Caco-2 (cell line): ENCODE measurements around the gene MUC6. TPM values are rescaled to one million over a fixed set of nuclear protein-coding genes. Genes with fewer than 3 reads are reported as not detected.

Experiments used
- BruUV-seq: library from RNA; stranded (reverse); fragments of 400-500 nt; replicated peaks from 2 replicates; lab custom pipeline; 2021; lab: Mats Ljungman, UMichigan
- CTCF ChIA-PET: fragments of 300-600 bp; sonication (Branson Sonifier 250); formaldehyde crosslinking; loops from one replicate; lab custom pipeline; 2022; ENCODE audit warnings: antibody characterized with exemption; lab: Charles Lee
- POLR2A ChIA-PET: fragments of 300-600 bp; sonication (Branson Sonifier 250); formaldehyde crosslinking; loops from one replicate; lab custom pipeline; 2022; ENCODE audit warnings: antibody characterized with exemption; lab: Charles Lee
- DNase-seq, 2 experiments: peaks; one replicate each; pipeline versions ENCODE4 v3.0.0 to v3.0.0-alpha.2; 2020 to 2022
- H3K27me3 ChIP-seq: replicated peaks from 2 replicates; pipeline ENCODE4 v1.6.0; 2011; ENCODE audit warnings: low read length; ENCODE audit not compliant: control insufficient read depth, insufficient read depth
- H3K36me3 ChIP-seq: 2 replicates; pipeline ENCODE4 v1.5.1; 2011; ENCODE audit warnings: low read length; ENCODE audit not compliant: control insufficient read depth, insufficient read depth
- H3K4me1 ChIP-seq: fragments of 250-450 bp; sonication (Bioruptor Pico); 2 replicates; pipeline ENCODE4 v1.5.1; 2020; ENCODE audit warnings: mild to moderate bottlenecking
- H3K4me3 ChIP-seq: 2 replicates; pipeline ENCODE4 v1.5.1; 2011; ENCODE audit warnings: low read depth, mild to moderate bottlenecking, control low read depth, low read length
- H3K9me3 ChIP-seq: fragments of 250-450 bp; sonication (Bioruptor Pico); 2 replicates; pipeline ENCODE4 v1.5.1; 2020; ENCODE audit warnings: mild to moderate bottlenecking, moderate library complexity
- H3K27ac Mint-ChIP-seq: one replicate; pipeline ENCODE4 v1.8.0; 2022; ENCODE audit warnings: mixed read lengths; ENCODE audit not compliant: unreplicated experiment
- H3K27me3 Mint-ChIP-seq: one replicate; pipeline ENCODE4 v1.8.0; 2022; ENCODE audit warnings: mixed read lengths; ENCODE audit not compliant: insufficient read depth, unreplicated experiment
- H3K36me3 Mint-ChIP-seq: one replicate; pipeline ENCODE4 v1.8.0; 2022; ENCODE audit warnings: mild to moderate bottlenecking, mixed read lengths; ENCODE audit not compliant: insufficient read depth, unreplicated experiment
- H3K4me1 Mint-ChIP-seq: one replicate; pipeline ENCODE4 v1.8.0; 2022; ENCODE audit warnings: low read depth, mixed read lengths; ENCODE audit not compliant: unreplicated experiment
- H3K4me3 Mint-ChIP-seq: one replicate; pipeline ENCODE4 v1.8.0; 2022; ENCODE audit warnings: mild to moderate bottlenecking, moderate library complexity, mixed read lengths; ENCODE audit not compliant: unreplicated experiment
- H3K9me3 Mint-ChIP-seq: one replicate; pipeline ENCODE4 v1.8.0; 2022; ENCODE audit warnings: mixed read lengths; ENCODE audit not compliant: unreplicated experiment
- intact Hi-C: fragments of 100-400 bp; cut with micrococcal nuclease; formaldehyde crosslinking; loops from one replicate; pipeline ENCODE4 v1.10.0; 2022; ENCODE audit not compliant: unreplicated experiment
- total RNA-seq: library from RNA; stranded (reverse); gene quantifications from 2 replicates; pipeline ENCODE4 v1.2.3, GENCODE V29; 2022
- TF ChIP-seq, protein P1 (sequence below), 2 experiments: fragments of 200-600 bp in 1 of 2; IDR thresholded peaks; 1 replicate in 1 of 2; 2 replicates in 1 of 2; pipeline versions ENCODE4 v1.5.1 to v1.8.0; 2011 to 2022; ENCODE audit warnings: antibody characterized with exemption in 1 of 2, control low read depth in 1 of 2, inconsistent platforms in 1 of 2, low read depth in 1 of 2, low read length in 1 of 2, mild to moderate bottlenecking in 1 of 2, moderate library complexity in 1 of 2; ENCODE audit not compliant: insufficient read depth in 1 of 2, severe bottlenecking in 1 of 2, unreplicated experiment in 1 of 2

MUC6 gene
- total RNA-seq, 1 experiment from 2014 or later, result not detected

DNA sequence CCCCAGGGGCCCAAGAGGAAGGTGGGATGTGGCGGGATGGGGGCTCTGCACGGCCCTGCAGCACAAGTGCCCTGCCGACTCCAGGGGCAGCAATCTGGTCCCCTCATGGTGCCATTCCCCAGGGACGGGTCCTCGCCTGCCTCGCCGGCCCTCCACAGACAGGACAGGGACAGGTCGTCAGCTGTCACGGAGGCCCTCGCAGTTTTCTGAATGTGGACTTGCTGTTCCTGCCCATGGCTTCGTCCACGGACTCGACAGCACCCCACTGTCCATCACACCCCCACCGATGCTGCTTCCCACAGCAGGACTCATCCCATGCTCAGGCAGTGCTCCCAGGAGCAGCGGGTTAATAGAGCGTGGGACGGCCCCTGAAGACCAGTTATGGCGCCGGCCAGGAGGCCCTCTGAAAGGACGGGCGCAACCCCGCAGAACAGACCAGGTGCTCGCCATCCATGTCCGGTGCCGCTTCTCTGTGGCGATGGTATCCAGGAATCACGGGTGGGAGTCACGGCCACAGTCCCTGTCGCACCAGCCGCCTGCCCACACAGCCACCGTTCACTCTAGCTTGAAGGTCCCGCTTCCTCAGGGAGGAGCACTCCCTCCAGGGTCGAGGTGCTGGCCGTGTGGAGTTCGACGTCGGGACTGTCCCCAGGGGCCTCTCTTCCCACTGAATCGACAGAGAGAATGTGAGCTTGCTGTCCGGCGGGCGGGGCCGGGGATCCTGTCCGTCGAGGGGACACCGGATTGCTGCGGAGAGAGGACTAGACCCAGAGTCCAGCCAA is 19.7 kb upstream of the MUC6 start:
- Mint-ChIP-seq H3K4me3 (no peak overlapping the region), H3K4me1 (no peaks in the 10 kb centered on the region), H3K9me3 (no peaks in the 10 kb centered on the region), H3K27me3 (no peaks in the 10 kb centered on the region), H3K36me3 (no peaks in the 10 kb centered on the region), H3K27ac (no peak overlapping the region)
- no peaks in the 10 kb centered on the region for H3K9me3 ChIP-seq
- H3K4me3 ChIP-seq, result no peak overlapping the region
- TF ChIP-seq, protein P1, sequence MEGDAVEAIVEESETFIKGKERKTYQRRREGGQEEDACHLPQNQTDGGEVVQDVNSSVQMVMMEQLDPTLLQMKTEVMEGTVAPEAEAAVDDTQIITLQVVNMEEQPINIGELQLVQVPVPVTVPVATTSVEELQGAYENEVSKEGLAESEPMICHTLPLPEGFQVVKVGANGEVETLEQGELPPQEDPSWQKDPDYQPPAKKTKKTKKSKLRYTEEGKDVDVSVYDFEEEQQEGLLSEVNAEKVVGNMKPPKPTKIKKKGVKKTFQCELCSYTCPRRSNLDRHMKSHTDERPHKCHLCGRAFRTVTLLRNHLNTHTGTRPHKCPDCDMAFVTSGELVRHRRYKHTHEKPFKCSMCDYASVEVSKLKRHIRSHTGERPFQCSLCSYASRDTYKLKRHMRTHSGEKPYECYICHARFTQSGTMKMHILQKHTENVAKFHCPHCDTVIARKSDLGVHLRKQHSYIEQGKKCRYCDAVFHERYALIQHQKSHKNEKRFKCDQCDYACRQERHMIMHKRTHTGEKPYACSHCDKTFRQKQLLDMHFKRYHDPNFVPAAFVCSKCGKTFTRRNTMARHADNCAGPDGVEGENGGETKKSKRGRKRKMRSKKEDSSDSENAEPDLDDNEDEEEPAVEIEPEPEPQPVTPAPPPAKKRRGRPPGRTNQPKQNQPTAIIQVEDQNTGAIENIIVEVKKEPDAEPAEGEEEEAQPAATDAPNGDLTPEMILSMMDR (IDR thresholded peaks at IDR 0.05; ENCODE audit: insufficient read depth in 1 of 2, low read depth in 1 of 2, low read length in 1 of 2, severe bottlenecking in 1 of 2, unreplicated experiment in 1 of 2), result no peak
- intact Hi-C loops, result no loop called here
- BruUV-seq, result no TSS peak
- ChIA-PET POLR2A (no interaction called here), CTCF (interaction anchor here (0.6 kb wide), 1 partner anchor 10 kb away, joined by 3 read pairs; no protein-coding TSS in a partner anchor)
- H3K36me3 ChIP-seq, result no peaks in the 10 kb centered on the region
- no peak for DNase-seq
- H3K4me1 ChIP-seq, result no peaks in the 10 kb centered on the region; the same call in 1 of the 2 replicates
- no peaks in the 10 kb centered on the region for H3K27me3 ChIP-seq

DNA sequence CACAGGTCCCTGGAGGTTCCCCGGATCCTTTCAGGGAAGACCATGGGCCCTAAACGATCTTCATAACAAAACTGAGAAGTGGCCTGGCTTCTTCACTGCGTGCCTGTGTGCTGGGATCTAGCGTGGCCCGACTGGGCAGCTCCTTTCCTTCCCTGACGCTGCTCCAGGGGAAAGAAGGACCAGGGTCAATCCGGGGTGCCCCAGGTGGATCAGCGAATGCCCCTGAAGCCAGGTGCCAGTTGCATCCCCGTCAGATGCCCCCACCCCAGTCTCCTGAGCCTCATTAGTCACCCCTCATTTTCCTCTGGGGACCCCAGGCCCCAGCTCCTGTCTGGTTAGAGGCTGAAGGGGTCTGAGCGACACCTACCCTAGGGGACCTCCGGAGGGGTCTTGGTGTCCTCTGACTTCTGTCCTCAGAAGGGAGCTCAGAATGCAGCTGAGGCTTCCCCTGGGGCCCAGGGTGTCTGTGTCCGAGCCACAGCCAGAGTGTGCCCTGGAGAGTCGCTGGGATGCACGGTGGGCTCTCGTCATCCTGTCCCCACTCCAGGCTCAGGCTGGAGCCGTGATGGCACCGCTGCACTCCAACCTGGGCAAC is 18.7 kb upstream of the MUC6 start:
- no peaks in the 10 kb centered on the region for H3K27me3 Mint-ChIP-seq
- no peak for DNase-seq
- Histone ChIP-seq H3K36me3 (no peaks in the 10 kb centered on the region), H3K4me1 (no peaks in the 10 kb centered on the region; the same call in 1 of the 2 replicates), H3K9me3 (no peaks in the 10 kb centered on the region), H3K4me3 (no peak overlapping the region), H3K27me3 (no peaks in the 10 kb centered on the region)
- intact Hi-C loops, result no loop called here
- ChIA-PET CTCF (interaction anchor here (1.0 to 1.1 kb wide), 2 partner anchors 103 to 144 kb away, joined by 3 read pairs; no protein-coding TSS in a partner anchor), POLR2A (no interaction called here)
- H3K4me3 Mint-ChIP-seq, result no peak overlapping the region
- H3K27ac Mint-ChIP-seq, result no peak overlapping the region
- no peaks in the 10 kb centered on the region for H3K9me3 Mint-ChIP-seq
- H3K36me3 Mint-ChIP-seq, result no peaks in the 10 kb centered on the region
- no TSS peak for BruUV-seq
- no peaks in the 10 kb centered on the region for H3K4me1 Mint-ChIP-seq
- TF ChIP-seq, protein P1 (IDR thresholded peaks at IDR 0.05; ENCODE audit: insufficient read depth in 1 of 2, low read depth in 1 of 2, low read length in 1 of 2, severe bottlenecking in 1 of 2, unreplicated experiment in 1 of 2), result no peak

DNA sequence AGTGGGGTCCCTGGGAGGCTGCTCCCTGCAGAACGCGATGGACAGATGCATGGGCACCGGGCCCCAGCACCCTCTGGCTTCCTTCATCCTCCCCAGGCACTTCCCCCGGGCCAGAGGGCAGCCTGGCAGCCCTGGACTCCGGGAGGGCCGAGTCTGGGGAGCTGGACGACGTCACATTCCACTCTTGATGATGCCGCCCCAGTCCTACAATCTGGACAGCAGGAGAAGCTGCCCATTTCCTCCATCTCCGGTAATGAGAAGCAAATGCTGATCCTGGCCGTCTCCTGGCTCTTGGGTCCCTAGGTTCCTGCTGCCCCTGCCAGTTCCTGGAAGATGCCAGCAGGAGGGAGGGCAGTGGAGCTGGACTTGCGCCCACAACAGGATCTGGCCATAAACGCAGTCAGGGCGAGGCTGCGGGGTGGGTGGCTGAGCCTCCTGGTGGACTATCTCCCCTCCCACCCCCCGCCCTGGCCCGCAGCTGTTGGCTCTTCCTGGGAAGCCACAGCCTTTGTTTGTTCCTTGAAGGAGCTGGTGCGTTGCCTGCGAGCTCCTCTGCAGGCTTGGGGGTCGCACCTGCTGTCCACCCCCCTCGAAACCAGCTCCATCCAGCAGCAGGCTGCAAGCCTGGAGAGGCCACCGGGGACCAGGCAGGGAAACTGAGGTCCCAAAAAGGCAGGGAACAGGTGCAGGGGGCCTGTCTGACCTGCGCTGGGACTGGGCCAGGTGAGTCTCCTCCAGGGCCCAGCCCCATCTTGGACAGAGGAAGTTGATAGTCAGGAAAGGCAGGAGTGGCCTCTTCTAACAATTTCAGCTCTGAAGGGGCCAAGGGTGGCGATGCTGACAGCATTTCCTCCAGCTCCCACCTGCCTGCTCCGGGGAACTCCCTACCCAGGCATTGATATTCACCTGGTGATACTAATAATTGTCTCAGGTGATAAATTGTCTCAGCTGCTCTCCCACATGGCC is 17.9 kb upstream of the MUC6 start:
- no peaks in the 10 kb centered on the region for H3K4me1 Mint-ChIP-seq
- Histone ChIP-seq H3K4me1 (no peaks in the 10 kb centered on the region; the same call in 1 of the 2 replicates), H3K36me3 (no peaks in the 10 kb centered on the region), H3K27me3 (no peaks in the 10 kb centered on the region), H3K9me3 (no peaks in the 10 kb centered on the region), H3K4me3 (no peak overlapping the region)
- no peak overlapping the region for H3K27ac Mint-ChIP-seq
- peak in 1 of 2 experiments; percentile 32 for DNase-seq
- intact Hi-C loops, result no loop called here
- no TSS peak for BruUV-seq
- TF ChIP-seq, protein P1 (IDR thresholded peaks at IDR 0.05; ENCODE audit: insufficient read depth in 1 of 2, low read depth in 1 of 2, low read length in 1 of 2, severe bottlenecking in 1 of 2, unreplicated experiment in 1 of 2), result no peak
- no peaks in the 10 kb centered on the region for H3K36me3 Mint-ChIP-seq
- H3K27me3 Mint-ChIP-seq, result no peaks in the 10 kb centered on the region
- ChIA-PET CTCF (interaction anchor here (0.6 to 1.1 kb wide), 3 partner anchors 9 to 143 kb away, joined by 3 read pairs; no protein-coding TSS in a partner anchor), POLR2A (no interaction called here)
- H3K9me3 Mint-ChIP-seq, result no peaks in the 10 kb centered on the region
- no peak overlapping the region for H3K4me3 Mint-ChIP-seq
